Adrenal gland (tissue), 5 donors: ENCODE data around the gene OR4D6.

Source experiments
- CTCF ChIP-seq, 6 experiments: fragments of 450-650 bp in 4 of 6; fragments of 200-600 bp in 2 of 6; sonication (generic) in 1 of 6; IDR thresholded peaks; 1 replicate in 5 of 6; 2 replicates in 1 of 6; pipeline versions ENCODE4 v1.5.1 to v1.8.0; 2016 to 2021; ENCODE audit warnings: antibody characterized with exemption in 6 of 6, mild to moderate bottlenecking in 2 of 6, moderate library complexity in 1 of 6
- POLR2A ChIP-seq, 2 donors: fragments of 450-650 bp; IDR thresholded peaks; one replicate each; pipeline ENCODE4 v1.6.1; 2017; ENCODE audit warnings: antibody characterized with exemption in 2 of 2, mild to moderate bottlenecking in 2 of 2, moderate library complexity in 1 of 2
- donor health status: DM: no; HTN: no; CAD: no.

GRCh38 chr11:59426361-59427067 lies 30.2 kb upstream of the OR4D6 start, which contains the start of gene OR5A2:
- TF ChIP-seq CTCF (IDR thresholded peaks at IDR 0.05), result no peak
- no peak for TF ChIP-seq POLR2A (IDR thresholded peaks at IDR 0.05)
